Renal cortex interstitium (tissue), 11 donors: ENCODE results near the gene SMYD3. TPM values are rescaled to one million over a fixed set of nuclear protein-coding genes. Genes with fewer than 3 reads are reported as not detected.

Experiments
- DNase-seq, 11 donors: peaks; one replicate each; pipeline ENCODE4 v3.0.0-alpha.2; 2013; ENCODE audit warnings: low read depth in 9 of 11, low spot score in 4 of 11; ENCODE audit errors: extremely low read depth in 1 of 11
- polyA plus RNA-seq, 3 donors: library from polyadenylated mRNA; unstranded; fragments of 120-200 nt; gene quantifications; one replicate each; pipeline ENCODE4 v1.2.1, GENCODE V29; 2013; ENCODE audit not compliant: insufficient read length in 3 of 3

The SMYD3 gene
- polyA plus RNA-seq, 3 donors, result 25.0 to 28.7 (median 28.5) TPM

GRCh38 chr1:245704765-245705164, 802.3 kb downstream of the SMYD3 start:
- no peak for DNase-seq

DNA sequence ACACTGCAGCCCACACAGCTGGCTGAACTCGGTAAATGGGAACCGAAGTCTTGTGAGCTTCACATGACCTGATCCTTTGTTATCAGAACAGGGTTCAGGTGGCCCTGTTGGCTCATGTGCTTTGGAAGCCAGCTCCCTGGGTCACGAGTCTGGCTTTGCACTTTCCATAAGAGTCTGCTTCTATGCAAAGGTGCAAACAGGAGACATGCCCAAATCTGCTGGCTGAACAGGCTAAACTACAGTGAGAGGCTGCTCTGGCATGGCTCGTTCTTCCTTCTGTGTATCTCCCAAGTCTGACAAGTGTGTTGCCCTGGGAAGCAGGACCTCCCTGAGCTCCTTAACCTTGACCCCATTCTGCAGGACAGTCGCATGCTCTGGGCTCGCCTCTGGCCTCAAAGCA, 802.7 kb downstream of the SMYD3 start:
- no peak for DNase-seq

- DNase-seq, result no peak
These were observed 804.7 kb downstream of the SMYD3 start for GRCh38 chr1:245702346-245702745.

- DNase-seq, result no peak
These were observed 805.4 kb downstream of the SMYD3 start for GRCh38 chr1:245701631-245702030.

GRCh38 chr1:245700631-245701030, 806.4 kb downstream of the SMYD3 start:
- no peak for DNase-seq

Other genes starting within 250 kb of the SMYD3 start
- 10 to 100 TPM; 16.9 to 23.6 (median 19.0) TPM for gene TFB2M, start 59.0 kb upstream of the SMYD3 start, polyA plus RNA-seq
- gene CNST, start 59.2 kb upstream of the SMYD3 start, polyA plus RNA-seq, result 10 to 100 TPM; 19.0 to 23.0 (median 21.1) TPM
- gene SCCPDH, start 217.1 kb upstream of the SMYD3 start, polyA plus RNA-seq, result 10 to 100 TPM; 51.5 to 60.9 (median 53.2) TPM